Natural killer cell (primary cell): ENCODE data around the gene TBL1XR1. TPM values are rescaled to one million over a fixed set of nuclear protein-coding genes. Genes with fewer than 3 reads are reported as not detected.

Source experiments
- ATAC-seq, 3 donors: fragments of 150-1000 bp in 2 of 3; fragments of 200-7000 bp in 1 of 3; cut with Tn5 transposase; 1 replicate in 1 of 3; 2 replicates in 2 of 3; pipeline ENCODE4 v1.10.0; 2021; ENCODE audit warnings: mild to moderate bottlenecking in 2 of 3, moderate library complexity in 2 of 3
- DNase-seq, 2 donors: peaks; one replicate each; pipeline versions ENCODE4 v3.0.0 to v3.0.0-alpha.2; 2013 to 2021; ENCODE audit warnings: mixed read lengths in 1 of 2
- H3K27ac ChIP-seq: one replicate; pipeline ENCODE4 v1.5.1; 2013; ENCODE audit warnings: mild to moderate bottlenecking, low read length
- H3K27me3 ChIP-seq: one replicate; pipeline ENCODE4 v1.6.1; 2013; ENCODE audit warnings: low read length; ENCODE audit not compliant: control insufficient read depth, insufficient read depth
- H3K36me3 ChIP-seq: one replicate; pipeline ENCODE4 v1.6.1; 2013; ENCODE audit warnings: low read length; ENCODE audit not compliant: control insufficient read depth, insufficient read depth
- H3K4me1 ChIP-seq: one replicate; pipeline ENCODE4 v1.6.1; 2013; ENCODE audit warnings: low read length; ENCODE audit not compliant: control insufficient read depth, insufficient read depth
- H3K4me3 ChIP-seq: one replicate; pipeline ENCODE4 v1.5.1; 2013; ENCODE audit warnings: low read length
- H3K9me3 ChIP-seq: one replicate; pipeline ENCODE4 v1.6.1; 2013; ENCODE audit warnings: low read length; ENCODE audit not compliant: control insufficient read depth, insufficient read depth
- H3K27ac Mint-ChIP-seq, 2 donors: one replicate each; pipeline ENCODE4 v1.8.0; 2022; ENCODE audit warnings: mild to moderate bottlenecking in 2 of 2, mixed read lengths in 2 of 2, moderate library complexity in 1 of 2
- H3K27me3 Mint-ChIP-seq, 2 donors: one replicate each; pipeline ENCODE4 v1.8.0; 2022; ENCODE audit warnings: low read depth in 2 of 2, mixed read lengths in 2 of 2
- H3K36me3 Mint-ChIP-seq: one replicate; pipeline ENCODE4 v1.8.0; 2022; ENCODE audit warnings: mixed read lengths
- H3K4me1 Mint-ChIP-seq, 2 donors: one replicate each; pipeline ENCODE4 v1.8.0; 2022; ENCODE audit warnings: mixed read lengths in 2 of 2
- H3K4me3 Mint-ChIP-seq: one replicate; pipeline ENCODE4 v1.8.0; 2022; ENCODE audit warnings: mild to moderate bottlenecking, moderate library complexity, mixed read lengths
- H3K9me3 Mint-ChIP-seq, 2 donors: one replicate each; pipeline ENCODE4 v1.8.0; 2022; ENCODE audit warnings: mixed read lengths in 2 of 2
- WGBS: methylation state at CpG from one replicate; pipeline ENCODE4 v1.1.7; 2013; ENCODE audit warnings: missing lambda C conversion rate; ENCODE audit not compliant: insufficient coverage; 5-methylcytosine and 5-hydroxymethylcytosine counted together
- intact Hi-C: fragments of 100-400 bp; cut with micrococcal nuclease; formaldehyde crosslinking; loops from one replicate; pipeline ENCODE4 v1.14.2; 2022
- total RNA-seq, 4 donors: library from RNA; stranded (reverse); fragments of 120-200 nt in 1 of 4; gene quantifications; one replicate each; pipeline versions ENCODE4 v1.2.3 to v1.2.4, GENCODE V29; 2013 to 2022
- TF ChIP-seq, protein P1 (sequence below): fragments of 200-600 bp; IDR thresholded peaks from one replicate; pipeline ENCODE4 v1.8.0; 2022; ENCODE audit warnings: antibody characterized with exemption

Gene TBL1XR1
- total RNA-seq, 3 donors from 2014 or later (not counting 1 experiment from before 2014, with no cell fraction given) = 74.6 to 118 (median 81.7) TPM

GRCh38 chr3:177065285-177066033 lies 131.8 kb downstream of the TBL1XR1 start:
- 80% methylated on average over 1 of the region's 3 CpGs for WGBS
- H3K27ac ChIP-seq = no peak overlapping the region

GRCh38 chr3:177062052-177062732 lies 135.1 kb downstream of the TBL1XR1 start:
- TF ChIP-seq, protein P1, sequence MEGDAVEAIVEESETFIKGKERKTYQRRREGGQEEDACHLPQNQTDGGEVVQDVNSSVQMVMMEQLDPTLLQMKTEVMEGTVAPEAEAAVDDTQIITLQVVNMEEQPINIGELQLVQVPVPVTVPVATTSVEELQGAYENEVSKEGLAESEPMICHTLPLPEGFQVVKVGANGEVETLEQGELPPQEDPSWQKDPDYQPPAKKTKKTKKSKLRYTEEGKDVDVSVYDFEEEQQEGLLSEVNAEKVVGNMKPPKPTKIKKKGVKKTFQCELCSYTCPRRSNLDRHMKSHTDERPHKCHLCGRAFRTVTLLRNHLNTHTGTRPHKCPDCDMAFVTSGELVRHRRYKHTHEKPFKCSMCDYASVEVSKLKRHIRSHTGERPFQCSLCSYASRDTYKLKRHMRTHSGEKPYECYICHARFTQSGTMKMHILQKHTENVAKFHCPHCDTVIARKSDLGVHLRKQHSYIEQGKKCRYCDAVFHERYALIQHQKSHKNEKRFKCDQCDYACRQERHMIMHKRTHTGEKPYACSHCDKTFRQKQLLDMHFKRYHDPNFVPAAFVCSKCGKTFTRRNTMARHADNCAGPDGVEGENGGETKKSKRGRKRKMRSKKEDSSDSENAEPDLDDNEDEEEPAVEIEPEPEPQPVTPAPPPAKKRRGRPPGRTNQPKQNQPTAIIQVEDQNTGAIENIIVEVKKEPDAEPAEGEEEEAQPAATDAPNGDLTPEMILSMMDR = no peak
- 97% methylated on average over 2 of the region's 2 CpGs for WGBS
- Mint-ChIP-seq H3K27ac (no peak overlapping the region), H3K9me3 (no peaks in the 10 kb centered on the region), H3K36me3 (no peaks in the 10 kb centered on the region), H3K4me3 (no peak overlapping the region), H3K27me3 (no peaks in the 10 kb centered on the region), H3K4me1 (peaks cover 24 to 29% of the 10 kb centered on the region in 2 donors)
- H3K4me3 ChIP-seq = no peak overlapping the region
- no peaks in the 10 kb centered on the region for H3K9me3 ChIP-seq
- ATAC-seq (no peak), DNase-seq (no peak)
- intact Hi-C loops = no loop called here
- H3K4me1 ChIP-seq = no peaks in the 10 kb centered on the region
- H3K27me3 ChIP-seq = no peaks in the 10 kb centered on the region
- H3K27ac ChIP-seq = no peak overlapping the region
- no peaks in the 10 kb centered on the region for H3K36me3 ChIP-seq

More at GRCh38 chr3:177065285-177066033, 131.8 kb downstream of the TBL1XR1 start:
- H3K4me3 ChIP-seq = no peak overlapping the region
- no peaks in the 10 kb centered on the region for H3K36me3 ChIP-seq
- Mint-ChIP-seq H3K9me3 (no peaks in the 10 kb centered on the region), H3K27ac (peak overlapping the region in 1 of 2 donors; percentile 63), H3K36me3 (no peaks in the 10 kb centered on the region), H3K4me1 (peaks cover 45 to 51% of the 10 kb centered on the region in 2 donors), H3K27me3 (no peaks in the 10 kb centered on the region), H3K4me3 (no peak overlapping the region)
- DNase-seq (no peak), ATAC-seq (no peak)
- intact Hi-C loops = no loop called here
- TF ChIP-seq, protein P1 = no peak
- no peaks in the 10 kb centered on the region for H3K27me3 ChIP-seq
- H3K4me1 ChIP-seq = no peaks in the 10 kb centered on the region
- no peaks in the 10 kb centered on the region for H3K9me3 ChIP-seq

DNA sequence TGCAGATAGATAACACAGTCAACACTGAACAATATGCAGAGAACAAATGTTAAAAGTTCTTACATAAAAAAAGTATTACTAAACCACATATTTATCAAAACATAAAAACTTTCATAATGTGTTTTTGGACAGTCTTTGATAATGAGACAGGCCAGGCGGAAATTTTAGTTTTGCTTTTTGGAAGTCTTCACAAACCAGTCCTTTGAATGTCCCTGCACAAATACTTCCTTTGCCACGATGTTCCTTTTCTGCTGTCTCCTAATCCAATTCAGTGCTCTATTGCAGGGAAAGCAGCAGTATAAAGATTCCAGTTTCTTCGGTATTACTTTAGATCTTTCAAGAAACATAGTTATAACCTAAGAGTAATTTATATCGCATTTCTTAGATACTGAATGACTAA lies 135.9 kb downstream of the TBL1XR1 start:
- intact Hi-C loops = no loop called here
- no peak overlapping the region for H3K27ac Mint-ChIP-seq
- 78% methylated on average over 3 of the region's 4 CpGs for WGBS
- H3K4me3 Mint-ChIP-seq = no peak overlapping the region
- Histone ChIP-seq H3K27me3 (no peaks in the 10 kb centered on the region), H3K9me3 (no peaks in the 10 kb centered on the region), H3K27ac (no peak overlapping the region), H3K4me1 (no peaks in the 10 kb centered on the region), H3K4me3 (no peak overlapping the region), H3K36me3 (no peaks in the 10 kb centered on the region)
- TF ChIP-seq, protein P1 = no peak
- H3K27me3 Mint-ChIP-seq = no peaks in the 10 kb centered on the region
- ATAC-seq (no peak), DNase-seq (no peak)
- no peaks in the 10 kb centered on the region for H3K9me3 Mint-ChIP-seq
- H3K4me1 Mint-ChIP-seq = peaks cover 19 to 24% of the 10 kb centered on the region in 2 donors
- no peaks in the 10 kb centered on the region for H3K36me3 Mint-ChIP-seq
